HG02973 (cell line): ENCODE data around the gene ZBTB2.
"Not testable (repeated sequence)": the region's sequence is repeated elsewhere in the genome, so short reads cannot be mapped to it uniquely, and the experiment has no call there.

Experiments used
- ATAC-seq: cut with Tn5 transposase; IDR thresholded peaks from one replicate; pipeline ENCODE4 v1.9.1; 2021; ENCODE audit warnings: moderate library complexity; ENCODE audit not compliant: unreplicated experiment

The ZBTB2 gene

GRCh38 chr6:151374036-151374683, 17.2 kb downstream of the ZBTB2 start:
- ATAC-seq = no peak

- ATAC-seq = no peak
Measured at GRCh38 chr6:151372164-151372563, 19.2 kb downstream of the ZBTB2 start.

- ATAC-seq = no peak
Measured at GRCh38 chr6:151370509-151371078, 20.8 kb downstream of the ZBTB2 start.

- ATAC-seq = no peak
Measured at GRCh38 chr6:151365233-151365632, 26.1 kb downstream of the ZBTB2 start.

- ATAC-seq = no peak
Measured at GRCh38 chr6:151359486-151359885, 31.9 kb downstream of the ZBTB2 start.

GRCh38 chr6:151358475-151358874, 32.9 kb downstream of the ZBTB2 start:
- no peak for ATAC-seq

- ATAC-seq = no peak
Measured at GRCh38 chr6:151357758-151358436, 33.5 kb downstream of the ZBTB2 start.

- ATAC-seq = not testable (repeated sequence)
Measured at GRCh38 chr6:151356983-151357382, 34.4 kb downstream of the ZBTB2 start.

GRCh38 chr6:151353795-151354194, 37.6 kb downstream of the ZBTB2 start:
- no peak for ATAC-seq

- no peak for ATAC-seq
Measured at GRCh38 chr6:151352410-151353396, 38.7 kb downstream of the ZBTB2 start.

- ATAC-seq = no peak
Measured at GRCh38 chr6:151351731-151352130, 39.6 kb downstream of the ZBTB2 start.

- ATAC-seq = no peak
Measured at GRCh38 chr6:151351146-151351700, 40.1 kb downstream of the ZBTB2 start.

- ATAC-seq = no peak
Measured at GRCh38 chr6:151350442-151351145, 40.8 kb downstream of the ZBTB2 start.

- ATAC-seq = no peak
Measured at GRCh38 chr6:151349651-151350270, 41.6 kb downstream of the ZBTB2 start.

GRCh38 chr6:151342750-151343149, 48.6 kb downstream of the ZBTB2 start:
- ATAC-seq = not testable (repeated sequence)

- no peak for ATAC-seq
Measured at GRCh38 chr6:151341476-151342195, 49.7 kb downstream of the ZBTB2 start.

- ATAC-seq = no peak
Measured at GRCh38 chr6:151340219-151340978, 51.0 kb downstream of the ZBTB2 start.

- no peak for ATAC-seq
Measured at GRCh38 chr6:151339369-151339768, 52.0 kb downstream of the ZBTB2 start.
